GM12891 (cell line): ENCODE results near the gene FHAD1.

ENCODE experiments used
- PAX5 ChIP-seq: IDR thresholded peaks from 2 replicates; pipeline ENCODE4 v1.6.1; 2011; ENCODE audit warnings: low read length, moderate library complexity, mild to moderate bottlenecking; ENCODE audit not compliant: insufficient read depth, severe bottlenecking
- POLR2A ChIP-seq: IDR thresholded peaks from 2 replicates; pipeline ENCODE4 v1.6.1; 2011; ENCODE audit warnings: low read depth, low read length, control low read depth
- POLR2AphosphoS5 ChIP-seq: IDR thresholded peaks from 2 replicates; pipeline ENCODE4 v1.6.1; 2011; ENCODE audit warnings: low read depth, low read length, control low read depth
- SPI1 ChIP-seq: IDR thresholded peaks from 2 replicates; pipeline ENCODE4 v1.6.1; 2011; ENCODE audit warnings: low read depth, low read length, control low read depth
- TAF1 ChIP-seq: IDR thresholded peaks from 2 replicates; pipeline ENCODE4 v1.6.1; 2011; ENCODE audit warnings: low read depth, low read length, control low read depth

GRCh38 chr1:15442119-15442518, 195.1 kb downstream of the FHAD1 start:
- TF ChIP-seq POLR2A (no peak), POLR2AphosphoS5 (no peak), PAX5 (no peak), SPI1 (no peak), TAF1 (no peak)
